ENCODE measurements around the gene SPINT4.
"Not testable (repeated sequence)": the region's sequence is repeated elsewhere in the genome, so short reads cannot be mapped to it uniquely, and the experiment has no call there.

Gene SPINT4

DNA sequence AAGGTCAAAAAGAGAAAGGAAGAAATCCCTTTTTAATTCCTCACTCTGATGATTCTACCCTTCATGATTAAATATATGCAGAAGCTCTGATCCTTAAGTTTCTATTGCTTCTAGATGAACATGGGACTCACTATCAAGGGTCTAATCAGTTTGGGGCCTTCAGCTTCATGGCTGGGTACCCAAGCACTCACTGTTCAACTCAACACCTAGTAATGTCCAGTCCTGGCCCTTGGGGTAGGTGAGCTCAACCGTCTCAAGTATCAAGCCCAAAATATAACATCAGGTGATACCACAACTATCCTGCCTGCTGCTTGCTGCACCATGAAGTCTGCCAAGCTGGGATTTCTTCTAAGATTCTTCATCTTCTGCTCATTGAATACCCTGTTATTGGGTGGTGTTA lies at the start of gene SPINT4:
TSS of gene SPINT4 (plus strand) at position 301 of the 400 bp plus-strand sequence. CDS start at position 322, 21 bp downstream.
- in situ Hi-C loops (cut with HindIII; ENCODE audit: low sequenced_read_pairs), result no loop called here
- TF ChIP-seq, protein P1, sequence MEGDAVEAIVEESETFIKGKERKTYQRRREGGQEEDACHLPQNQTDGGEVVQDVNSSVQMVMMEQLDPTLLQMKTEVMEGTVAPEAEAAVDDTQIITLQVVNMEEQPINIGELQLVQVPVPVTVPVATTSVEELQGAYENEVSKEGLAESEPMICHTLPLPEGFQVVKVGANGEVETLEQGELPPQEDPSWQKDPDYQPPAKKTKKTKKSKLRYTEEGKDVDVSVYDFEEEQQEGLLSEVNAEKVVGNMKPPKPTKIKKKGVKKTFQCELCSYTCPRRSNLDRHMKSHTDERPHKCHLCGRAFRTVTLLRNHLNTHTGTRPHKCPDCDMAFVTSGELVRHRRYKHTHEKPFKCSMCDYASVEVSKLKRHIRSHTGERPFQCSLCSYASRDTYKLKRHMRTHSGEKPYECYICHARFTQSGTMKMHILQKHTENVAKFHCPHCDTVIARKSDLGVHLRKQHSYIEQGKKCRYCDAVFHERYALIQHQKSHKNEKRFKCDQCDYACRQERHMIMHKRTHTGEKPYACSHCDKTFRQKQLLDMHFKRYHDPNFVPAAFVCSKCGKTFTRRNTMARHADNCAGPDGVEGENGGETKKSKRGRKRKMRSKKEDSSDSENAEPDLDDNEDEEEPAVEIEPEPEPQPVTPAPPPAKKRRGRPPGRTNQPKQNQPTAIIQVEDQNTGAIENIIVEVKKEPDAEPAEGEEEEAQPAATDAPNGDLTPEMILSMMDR (IDR thresholded peaks at IDR 0.05; ENCODE audit: low read depth, low read length, missing control alignments), result no peak
- H3K4me3 ChIP-seq (ENCODE audit: low read depth, low read length), result no peak within 1 kb of the TSS
- no peak for DNase-seq (ENCODE audit: low read depth)

DNA sequence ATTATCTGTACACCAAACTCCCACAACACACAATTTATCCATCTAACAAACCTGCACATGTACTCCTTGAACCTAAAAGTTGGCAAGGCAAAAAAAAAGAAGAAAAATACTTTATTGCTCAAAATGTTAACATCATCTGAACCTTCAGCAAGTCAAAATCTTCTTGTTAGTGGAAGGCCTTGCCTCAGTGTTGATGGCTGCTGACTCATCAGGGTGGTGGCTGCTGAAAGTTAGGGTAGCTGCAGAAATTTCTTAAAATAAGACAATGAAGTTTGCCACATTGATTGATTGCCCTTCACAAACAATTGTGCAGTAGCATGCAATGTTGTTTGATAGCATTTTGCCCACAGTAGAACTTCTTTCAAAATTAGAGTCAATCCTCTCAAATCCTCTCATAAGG lies 49.4 kb upstream of the SPINT4 start:
- DNase-seq (ENCODE audit: low read depth), result no peak
- TF ChIP-seq, protein P1 (IDR thresholded peaks at IDR 0.05; ENCODE audit: low read depth, low read length, missing control alignments), result no peak
- in situ Hi-C loops (cut with HindIII; ENCODE audit: low sequenced_read_pairs), result no loop called here
- H3K4me3 ChIP-seq (ENCODE audit: low read depth, low read length), result no peak overlapping the region

DNA sequence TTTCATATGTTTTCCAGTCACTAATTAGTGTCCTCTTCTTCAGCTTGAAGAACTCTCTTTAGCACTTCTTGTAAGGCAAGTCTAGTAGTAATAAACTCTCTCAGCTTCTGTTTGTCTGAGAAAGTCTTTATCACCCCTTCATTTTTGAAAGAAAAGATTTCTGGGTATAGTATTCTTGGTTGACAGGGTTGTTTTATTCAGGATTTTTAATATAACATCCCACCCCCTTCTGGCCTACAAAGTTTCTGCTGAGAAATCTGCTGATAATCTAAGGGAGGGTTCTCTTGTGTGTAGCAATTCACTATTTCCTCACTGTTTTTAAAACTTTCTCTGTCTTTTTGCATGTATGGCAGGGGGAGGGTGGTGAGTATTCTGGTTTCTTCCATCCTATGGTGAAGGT lies 42.5 kb upstream of the SPINT4 start:
- H3K4me3 ChIP-seq (ENCODE audit: low read depth, low read length), result no peak overlapping the region
- in situ Hi-C loops (cut with HindIII; ENCODE audit: low sequenced_read_pairs), result no loop called here
- DNase-seq (ENCODE audit: low read depth), result no peak
- TF ChIP-seq, protein P1 (IDR thresholded peaks at IDR 0.05; ENCODE audit: low read depth, low read length, missing control alignments), result no peak

DNA sequence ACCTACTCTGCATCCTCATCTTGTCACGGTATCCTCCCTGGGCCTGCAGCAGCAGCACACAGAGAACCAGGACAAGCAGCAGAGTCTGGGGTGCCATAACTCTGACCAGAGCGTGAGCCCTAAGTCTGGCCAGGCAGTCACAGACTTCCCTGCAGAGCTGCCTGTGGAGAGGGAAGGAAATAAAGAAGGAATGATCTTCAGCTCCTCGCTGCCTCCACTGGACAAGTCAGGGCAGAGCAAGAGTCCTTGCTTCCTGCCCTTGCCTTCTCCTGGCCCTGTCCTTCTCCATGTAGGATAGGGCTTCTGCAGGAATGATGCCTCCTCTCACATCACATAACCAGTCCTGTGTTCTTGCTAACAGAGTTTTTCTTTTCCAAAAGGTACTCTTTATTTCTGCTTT lies 36.3 kb upstream of the SPINT4 start:
- in situ Hi-C loops (cut with HindIII; ENCODE audit: low sequenced_read_pairs), result no loop called here
- H3K4me3 ChIP-seq (ENCODE audit: low read depth, low read length), result no peak overlapping the region
- TF ChIP-seq, protein P1 (IDR thresholded peaks at IDR 0.05; ENCODE audit: low read depth, low read length, missing control alignments), result no peak
- DNase-seq (ENCODE audit: low read depth), result no peak

DNA sequence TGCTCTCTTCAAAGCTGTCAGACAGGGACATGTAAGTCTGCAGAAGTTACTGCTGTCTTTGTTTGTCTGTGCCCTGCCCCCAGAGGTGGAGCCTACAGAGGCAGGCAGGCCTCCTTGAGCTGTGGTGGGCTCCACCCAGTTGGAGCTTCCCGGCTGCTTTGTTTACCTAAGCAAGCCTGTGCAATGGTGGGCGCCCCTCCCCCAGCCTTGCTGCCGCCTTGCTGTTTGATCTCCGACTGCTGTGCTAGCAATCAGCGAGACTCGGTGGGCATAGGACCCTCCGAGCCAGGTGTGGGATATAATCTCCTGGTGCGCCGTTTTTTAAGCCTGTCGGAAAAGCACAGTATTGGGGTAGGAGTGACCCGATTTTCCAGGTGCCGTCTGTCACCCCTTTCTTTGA lies 28.8 kb upstream of the SPINT4 start:
- DNase-seq (ENCODE audit: low read depth); H3K4me3 ChIP-seq (ENCODE audit: low read depth, low read length); in situ Hi-C loops (cut with HindIII; ENCODE audit: low sequenced_read_pairs): not testable (repeated sequence)

DNA sequence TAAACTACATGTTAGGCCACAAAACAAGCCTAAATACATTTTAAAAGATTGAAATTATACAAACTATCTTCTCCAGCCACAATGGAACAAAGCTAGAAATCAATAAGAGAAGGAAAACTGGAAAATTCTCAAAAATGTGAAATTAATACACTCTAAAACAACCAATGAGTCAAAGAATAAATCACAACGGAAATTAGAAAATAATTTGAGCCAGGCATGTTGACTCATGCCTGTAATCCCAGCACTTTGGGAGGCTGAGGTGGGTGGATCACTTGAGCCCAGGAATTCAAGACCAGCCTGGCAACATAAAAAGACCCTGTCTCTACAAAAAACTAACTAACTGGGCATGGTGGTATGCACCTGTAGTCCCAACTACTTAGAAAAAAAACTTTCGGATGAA lies 26.7 kb upstream of the SPINT4 start:
- in situ Hi-C loops (cut with HindIII; ENCODE audit: low sequenced_read_pairs), result no loop called here
- H3K4me3 ChIP-seq (ENCODE audit: low read depth, low read length), result no peak overlapping the region
- TF ChIP-seq, protein P1 (IDR thresholded peaks at IDR 0.05; ENCODE audit: low read depth, low read length, missing control alignments), result no peak
- DNase-seq (ENCODE audit: low read depth), result no peak

DNA sequence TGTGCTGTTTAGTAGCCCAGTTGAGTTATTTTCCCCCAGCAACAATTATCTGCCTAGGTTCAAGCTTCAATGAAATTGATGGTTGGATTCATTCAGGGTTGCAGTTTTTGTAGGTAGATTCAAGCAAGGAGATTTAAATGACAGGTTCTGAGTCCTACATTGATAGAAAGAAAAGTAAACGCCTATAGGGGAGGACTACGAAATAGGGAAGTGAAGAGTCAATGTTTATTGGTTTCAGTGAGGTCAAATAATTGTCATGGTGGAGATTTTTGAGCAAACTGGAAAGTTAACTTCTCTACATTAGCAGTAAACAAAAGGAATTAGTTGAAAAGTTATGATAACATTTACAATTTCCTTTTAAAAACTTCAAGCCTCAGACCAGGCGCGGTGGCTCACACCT lies 21.0 kb upstream of the SPINT4 start:
- in situ Hi-C loops (cut with HindIII; ENCODE audit: low sequenced_read_pairs), result no loop called here
- TF ChIP-seq, protein P1 (IDR thresholded peaks at IDR 0.05; ENCODE audit: low read depth, low read length, missing control alignments), result no peak
- H3K4me3 ChIP-seq (ENCODE audit: low read depth, low read length), result no peak overlapping the region
- no peak for DNase-seq (ENCODE audit: low read depth)

All from astrocyte of the cerebellum (primary cell).